Measurements from ENCODE around the gene RHBG.

DNA sequence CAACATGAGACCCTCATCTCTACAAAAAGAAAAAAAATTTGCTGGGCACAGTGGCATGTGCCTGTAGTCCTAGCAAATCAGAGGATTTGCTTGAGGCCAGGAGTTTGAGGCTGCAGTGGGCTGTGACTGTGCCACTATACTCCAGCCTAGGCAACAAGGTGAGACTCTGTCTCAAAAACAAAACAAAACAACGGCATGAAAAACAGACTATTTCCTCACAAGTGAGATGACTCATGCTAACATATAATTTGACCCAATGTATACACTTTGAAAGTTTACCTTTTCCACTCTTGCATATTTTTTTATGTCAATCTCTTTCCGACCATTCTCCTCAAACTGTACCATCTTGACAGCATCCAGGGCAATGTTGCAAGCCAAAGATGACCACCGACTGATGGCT lies 48.5 kb upstream of the RHBG start:
- no peak for TF ChIP-seq POLR2A (IDR thresholded peaks at IDR 0.05; ENCODE audit: low read depth, low read length)
- no peak for TF ChIP-seq JUN (IDR thresholded peaks at IDR 0.05; ENCODE audit: borderline replicate concordance, insufficient read depth, insufficient read length, low read depth)
- TF ChIP-seq, protein P1, sequence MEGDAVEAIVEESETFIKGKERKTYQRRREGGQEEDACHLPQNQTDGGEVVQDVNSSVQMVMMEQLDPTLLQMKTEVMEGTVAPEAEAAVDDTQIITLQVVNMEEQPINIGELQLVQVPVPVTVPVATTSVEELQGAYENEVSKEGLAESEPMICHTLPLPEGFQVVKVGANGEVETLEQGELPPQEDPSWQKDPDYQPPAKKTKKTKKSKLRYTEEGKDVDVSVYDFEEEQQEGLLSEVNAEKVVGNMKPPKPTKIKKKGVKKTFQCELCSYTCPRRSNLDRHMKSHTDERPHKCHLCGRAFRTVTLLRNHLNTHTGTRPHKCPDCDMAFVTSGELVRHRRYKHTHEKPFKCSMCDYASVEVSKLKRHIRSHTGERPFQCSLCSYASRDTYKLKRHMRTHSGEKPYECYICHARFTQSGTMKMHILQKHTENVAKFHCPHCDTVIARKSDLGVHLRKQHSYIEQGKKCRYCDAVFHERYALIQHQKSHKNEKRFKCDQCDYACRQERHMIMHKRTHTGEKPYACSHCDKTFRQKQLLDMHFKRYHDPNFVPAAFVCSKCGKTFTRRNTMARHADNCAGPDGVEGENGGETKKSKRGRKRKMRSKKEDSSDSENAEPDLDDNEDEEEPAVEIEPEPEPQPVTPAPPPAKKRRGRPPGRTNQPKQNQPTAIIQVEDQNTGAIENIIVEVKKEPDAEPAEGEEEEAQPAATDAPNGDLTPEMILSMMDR (IDR thresholded peaks at IDR 0.05; ENCODE audit: extremely low read depth in 1 of 2, insufficient read depth in 1 of 2, low read depth in 1 of 2, low read length in 2 of 2), result no peak
- no peak for TF ChIP-seq EZH2 (IDR thresholded peaks at IDR 0.05; ENCODE audit: borderline replicate concordance, low read depth, low read length, severe bottlenecking)
- TF ChIP-seq POLR2AphosphoS5 (IDR thresholded peaks at IDR 0.05; ENCODE audit: insufficient read depth, low read depth, low read length), result no peak
- no peak for TF ChIP-seq MYC (IDR thresholded peaks at IDR 0.05; ENCODE audit: low read depth, low read length)
- TF ChIP-seq, protein P2, sequence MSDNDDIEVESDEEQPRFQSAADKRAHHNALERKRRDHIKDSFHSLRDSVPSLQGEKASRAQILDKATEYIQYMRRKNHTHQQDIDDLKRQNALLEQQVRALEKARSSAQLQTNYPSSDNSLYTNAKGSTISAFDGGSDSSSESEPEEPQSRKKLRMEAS (IDR thresholded peaks at IDR 0.05; ENCODE audit: insufficient read depth, insufficient read length), result no peak
- TF ChIP-seq GATA2 (IDR thresholded peaks at IDR 0.05; ENCODE audit: insufficient read depth, insufficient read length, low read depth, low read length), result no peak

All from endothelial cell of umbilical vein (primary cell).